Superior temporal gyrus (tissue), 1 donor: ENCODE data around the gene SLC39A12.

Experiments
- DNase-seq: peaks from one replicate; pipeline ENCODE4 v3.0.0-alpha.2; 2016; ENCODE audit errors: extremely low spot score

SLC39A12 gene

GRCh38 chr10:18056583-18056982, 104.9 kb downstream of the SLC39A12 start:
- no peak for DNase-seq

DNA sequence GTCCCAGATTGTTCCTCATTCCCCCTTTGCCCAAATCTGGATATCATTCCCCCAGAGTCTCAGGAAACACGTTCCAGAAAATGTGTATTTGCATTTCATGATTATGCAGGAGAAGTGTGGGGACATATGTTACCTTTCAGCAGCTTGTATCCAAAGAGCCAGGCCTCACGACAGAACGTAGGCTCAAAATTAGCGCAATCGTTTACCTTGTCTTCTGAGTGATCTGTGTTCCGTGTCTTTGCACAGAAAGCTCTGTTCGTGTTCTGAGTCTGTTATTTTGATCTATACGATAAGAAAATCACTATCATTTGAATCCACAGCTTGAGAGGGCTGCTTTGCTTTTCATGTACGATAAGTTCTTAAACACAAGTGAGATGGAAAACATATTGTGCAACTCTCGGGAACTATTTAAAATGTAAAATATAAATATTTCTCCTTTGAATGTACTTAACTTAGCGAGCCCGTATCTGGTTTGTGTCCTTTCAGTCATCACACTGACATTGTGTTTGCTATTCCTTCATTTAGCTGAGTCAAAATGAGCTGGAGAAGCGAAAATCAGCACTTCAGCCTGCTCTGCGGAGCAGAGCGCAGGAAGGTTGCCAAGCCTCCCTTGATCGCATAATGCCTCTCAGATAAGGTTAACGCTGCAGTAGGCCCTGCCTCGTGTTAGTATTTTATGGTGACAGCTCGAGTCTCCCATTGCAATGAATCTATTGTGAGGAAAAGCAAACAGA, 108.3 kb downstream of the SLC39A12 start:
- DNase-seq = no peak

- no peak for DNase-seq
Observed at GRCh38 chr10:18066947-18067346, 115.2 kb downstream of the SLC39A12 start.

- DNase-seq = no peak
Observed at GRCh38 chr10:18068401-18068800, 116.7 kb downstream of the SLC39A12 start.

DNA sequence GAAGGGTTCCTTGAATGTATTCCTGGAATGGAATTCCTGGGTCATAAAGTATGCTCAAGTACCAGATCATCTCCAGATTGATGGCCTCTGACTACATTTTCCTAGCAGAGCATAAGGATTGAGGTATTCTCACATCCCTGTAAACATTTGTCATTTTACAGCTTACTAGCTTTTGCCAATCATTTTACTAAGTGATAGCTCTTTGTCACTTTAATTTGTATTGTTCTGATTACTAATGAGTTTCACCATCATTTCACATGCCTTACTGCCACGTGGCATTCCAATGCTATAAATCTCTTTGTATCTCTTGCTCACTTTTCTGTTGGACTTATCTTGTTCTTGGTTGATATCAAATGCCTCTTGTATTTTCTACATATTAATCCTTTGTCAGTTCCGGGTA, 119.9 kb downstream of the SLC39A12 start:
- no peak for DNase-seq

- DNase-seq = no peak
Observed at GRCh38 chr10:18073314-18073713, 121.6 kb downstream of the SLC39A12 start.

GRCh38 chr10:18075881-18076280, 124.2 kb downstream of the SLC39A12 start:
- no peak for DNase-seq

DNA sequence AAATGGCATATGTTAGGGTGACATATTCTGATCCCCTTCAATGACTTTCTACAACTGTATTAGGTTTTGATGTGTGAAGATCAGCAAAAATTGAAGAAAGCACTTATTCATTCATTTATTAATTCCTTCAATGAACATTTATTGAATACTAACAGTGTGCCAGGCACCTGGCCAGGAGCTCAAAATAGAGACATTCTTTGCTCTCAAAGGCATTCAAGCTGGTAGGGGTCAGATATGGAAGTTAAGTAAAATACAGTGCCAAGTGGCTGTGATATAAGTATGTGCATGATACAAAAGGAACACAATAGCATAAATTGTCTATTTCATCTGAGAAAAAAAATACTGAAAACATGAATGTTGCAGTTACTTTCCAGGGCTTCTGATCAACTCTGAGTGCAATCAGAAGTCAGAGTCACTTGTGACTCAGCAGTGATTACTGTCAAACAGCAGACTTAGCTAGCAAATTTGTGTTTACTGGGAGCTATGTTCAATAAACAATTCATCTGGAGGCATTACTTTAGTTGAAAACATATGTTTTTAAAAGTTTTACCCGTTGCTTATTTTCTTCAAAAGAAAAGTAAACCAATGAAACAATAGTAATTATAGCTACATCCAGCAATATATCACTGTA, 128.1 kb downstream of the SLC39A12 start:
- DNase-seq = no peak

DNA sequence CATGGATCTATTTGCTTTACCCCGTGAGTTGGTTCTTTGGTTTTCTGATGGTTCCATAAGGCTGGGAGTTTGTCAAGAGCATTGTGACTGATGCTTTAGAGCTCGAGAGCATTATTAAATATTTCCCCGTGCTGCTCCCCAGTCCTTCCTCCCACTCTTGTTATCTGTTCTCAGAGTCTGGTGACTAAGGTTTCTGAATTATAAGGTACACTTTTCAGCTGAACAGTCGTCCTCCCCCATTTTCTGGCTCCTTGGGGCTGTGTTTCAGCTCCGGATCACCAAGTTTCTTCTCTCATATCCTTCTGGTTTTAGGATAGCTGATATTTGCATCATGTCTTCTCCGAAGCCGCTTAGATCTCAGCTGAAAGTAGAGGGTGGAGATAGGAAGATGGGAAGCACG, 130.7 kb downstream of the SLC39A12 start:
- no peak for DNase-seq

DNA sequence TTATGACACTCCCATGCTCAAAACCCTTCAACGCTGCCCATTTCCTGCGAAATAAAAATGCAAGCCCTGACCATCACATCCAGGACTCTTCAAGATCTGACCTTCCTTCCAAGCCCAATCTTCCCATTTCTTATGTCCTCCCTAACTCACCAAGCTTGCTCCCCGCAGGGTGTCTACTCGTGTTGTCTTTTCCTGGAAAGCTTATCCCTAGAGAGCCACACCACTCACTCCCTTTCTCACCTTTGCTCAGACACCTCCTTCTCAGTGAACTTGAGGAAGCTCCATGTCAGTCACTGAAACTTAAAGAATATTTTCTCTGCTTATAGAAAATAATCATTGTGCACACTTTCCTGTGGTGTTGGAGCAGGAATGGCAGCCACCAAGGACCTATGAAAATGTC, 134.1 kb downstream of the SLC39A12 start:
- DNase-seq = no peak

GRCh38 chr10:18086746-18087145, 135.0 kb downstream of the SLC39A12 start:
- DNase-seq = no peak

- DNase-seq = no peak
Observed at GRCh38 chr10:18087355-18087754, 135.6 kb downstream of the SLC39A12 start.
